ENCODE measurements around the gene P2RY2. TPM values are rescaled to one million over a fixed set of nuclear protein-coding genes. Genes with fewer than 3 reads are reported as not detected.

The P2RY2 gene
- total RNA-seq, 1 donor: 0.36 TPM

DNA sequence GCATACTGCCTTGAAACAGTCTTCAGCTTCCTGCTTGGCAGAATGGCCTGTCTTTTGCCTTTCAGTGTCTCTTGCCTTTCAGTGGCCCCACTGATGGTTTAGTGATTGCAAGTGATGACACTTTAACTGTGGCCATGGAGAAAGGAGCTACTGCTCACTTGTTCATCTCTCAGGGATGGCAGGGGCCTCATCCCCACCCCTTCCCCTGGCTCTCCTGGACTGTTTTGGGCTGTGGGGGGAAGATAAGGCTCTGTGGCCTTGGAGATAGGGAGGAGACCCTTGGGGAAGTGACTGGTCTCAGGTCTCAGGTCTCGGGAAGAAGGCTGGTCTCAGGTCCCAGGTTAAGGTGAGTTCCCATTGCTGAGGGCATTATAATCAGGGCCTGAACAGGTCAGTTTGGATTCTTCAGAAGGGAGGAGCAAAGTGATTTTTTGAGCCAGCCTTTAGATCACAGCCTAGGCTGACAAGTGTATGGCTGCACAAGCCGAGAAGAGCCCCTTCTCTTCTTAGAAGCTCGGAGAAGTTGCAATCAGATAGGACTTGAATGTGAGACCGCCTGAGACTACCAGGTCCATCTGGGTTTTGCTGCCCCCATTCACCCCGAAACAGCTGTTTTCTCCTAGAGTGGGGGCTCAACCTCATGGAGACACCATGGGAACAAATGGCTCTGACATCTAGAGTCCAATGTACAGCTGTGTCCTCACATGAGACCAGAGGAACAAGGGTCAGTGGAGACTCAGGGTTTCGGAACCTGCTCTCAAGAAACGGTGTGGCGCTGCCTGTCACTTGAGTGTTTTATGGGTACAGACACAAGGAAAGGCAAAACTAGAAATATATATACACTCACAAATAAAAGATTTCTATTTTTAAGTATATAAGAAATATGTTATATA is 15.9 kb upstream of the P2RY2 start:
- Histone ChIP-seq H3K27me3 (ENCODE audit: insufficient read depth, low read length) (no peaks in the 10 kb centered on the region), H3K4me3 (ENCODE audit: insufficient read depth, low read length) (no peak overlapping the region), H2AFZ (ENCODE audit: low read length) (no peak overlapping the region), H3K79me2 (ENCODE audit: insufficient read depth, low read length) (no peaks in the 10 kb centered on the region), H3K4me1 (ENCODE audit: insufficient read depth, low read length) (no peaks in the 10 kb centered on the region), H3K4me2 (ENCODE audit: insufficient read depth, low read length) (no peak overlapping the region), H3K27ac (ENCODE audit: low read depth, low read length) (no peak overlapping the region), H3K9me3 (ENCODE audit: low read depth, low read length) (no peaks in the 10 kb centered on the region), H4K20me1 (ENCODE audit: insufficient read depth, low read length) (no peaks in the 10 kb centered on the region), H3K36me3 (ENCODE audit: insufficient read depth, low read length) (no peaks in the 10 kb centered on the region)
- TF ChIP-seq, protein P1, sequence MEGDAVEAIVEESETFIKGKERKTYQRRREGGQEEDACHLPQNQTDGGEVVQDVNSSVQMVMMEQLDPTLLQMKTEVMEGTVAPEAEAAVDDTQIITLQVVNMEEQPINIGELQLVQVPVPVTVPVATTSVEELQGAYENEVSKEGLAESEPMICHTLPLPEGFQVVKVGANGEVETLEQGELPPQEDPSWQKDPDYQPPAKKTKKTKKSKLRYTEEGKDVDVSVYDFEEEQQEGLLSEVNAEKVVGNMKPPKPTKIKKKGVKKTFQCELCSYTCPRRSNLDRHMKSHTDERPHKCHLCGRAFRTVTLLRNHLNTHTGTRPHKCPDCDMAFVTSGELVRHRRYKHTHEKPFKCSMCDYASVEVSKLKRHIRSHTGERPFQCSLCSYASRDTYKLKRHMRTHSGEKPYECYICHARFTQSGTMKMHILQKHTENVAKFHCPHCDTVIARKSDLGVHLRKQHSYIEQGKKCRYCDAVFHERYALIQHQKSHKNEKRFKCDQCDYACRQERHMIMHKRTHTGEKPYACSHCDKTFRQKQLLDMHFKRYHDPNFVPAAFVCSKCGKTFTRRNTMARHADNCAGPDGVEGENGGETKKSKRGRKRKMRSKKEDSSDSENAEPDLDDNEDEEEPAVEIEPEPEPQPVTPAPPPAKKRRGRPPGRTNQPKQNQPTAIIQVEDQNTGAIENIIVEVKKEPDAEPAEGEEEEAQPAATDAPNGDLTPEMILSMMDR (IDR thresholded peaks at IDR 0.05; ENCODE audit: extremely low read depth, low read depth, low read length): no peak
- peak; percentile 29 for DNase-seq (ENCODE audit: insufficient read length, low spot score, missing footprints)

DNA sequence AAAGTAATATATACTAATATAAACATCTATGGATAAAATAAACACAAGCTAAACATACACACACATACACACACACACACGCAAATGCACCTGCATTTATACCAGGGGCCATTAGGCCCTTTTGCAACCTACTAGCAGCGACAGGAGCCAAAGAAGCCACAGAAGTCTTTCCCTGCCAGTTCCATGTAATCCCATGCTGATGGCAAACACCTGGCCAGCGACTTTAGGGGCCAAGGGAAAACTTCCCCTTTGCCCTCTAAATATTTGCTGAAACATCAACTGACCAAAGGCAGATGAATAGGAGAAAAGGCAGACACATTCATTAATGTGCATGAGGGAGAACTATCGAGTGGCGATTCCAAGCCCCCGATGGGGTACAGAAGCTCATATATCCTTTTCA is 14.8 kb upstream of the P2RY2 start:
- Histone ChIP-seq H3K36me3 (ENCODE audit: insufficient read depth, low read length) (no peaks in the 10 kb centered on the region), H3K4me3 (ENCODE audit: insufficient read depth, low read length) (no peak overlapping the region), H3K27ac (ENCODE audit: low read depth, low read length) (no peak overlapping the region), H4K20me1 (ENCODE audit: insufficient read depth, low read length) (no peaks in the 10 kb centered on the region), H3K4me2 (ENCODE audit: insufficient read depth, low read length) (no peak overlapping the region), H2AFZ (ENCODE audit: low read length) (no peak overlapping the region), H3K79me2 (ENCODE audit: insufficient read depth, low read length) (no peaks in the 10 kb centered on the region), H3K9me3 (ENCODE audit: low read depth, low read length) (no peaks in the 10 kb centered on the region), H3K27me3 (ENCODE audit: insufficient read depth, low read length) (no peaks in the 10 kb centered on the region), H3K4me1 (ENCODE audit: insufficient read depth, low read length) (no peaks in the 10 kb centered on the region)
- DNase-seq (ENCODE audit: insufficient read length, low spot score, missing footprints): no peak
- TF ChIP-seq, protein P1 (IDR thresholded peaks at IDR 0.05; ENCODE audit: extremely low read depth, low read depth, low read length): no peak

DNA sequence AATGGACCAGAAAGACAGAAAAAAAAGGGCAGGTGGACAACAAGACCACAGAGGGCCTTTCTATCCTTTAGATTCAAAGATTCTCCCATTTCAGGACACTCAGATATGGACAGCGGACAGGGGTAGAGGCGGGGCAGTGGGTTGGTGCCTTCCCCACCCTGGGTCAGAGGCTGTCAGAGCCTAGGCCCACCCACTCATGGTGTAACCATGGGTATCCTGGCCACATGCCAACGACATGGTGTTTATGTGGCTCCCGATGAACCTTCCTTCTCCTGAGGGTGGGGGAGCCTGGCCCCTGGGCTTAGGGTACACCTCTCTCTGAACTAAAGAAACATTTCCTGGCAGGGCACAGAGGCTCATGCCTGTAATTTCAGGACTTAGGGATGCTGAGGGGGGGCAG is 14.3 kb upstream of the P2RY2 start:
- no peak overlapping the region for H3K4me3 ChIP-seq (ENCODE audit: insufficient read depth, low read length)
- TF ChIP-seq, protein P1 (IDR thresholded peaks at IDR 0.05; ENCODE audit: extremely low read depth, low read depth, low read length): no peak
- no peak overlapping the region for H3K27ac ChIP-seq (ENCODE audit: low read depth, low read length)
- H3K9me3 ChIP-seq (ENCODE audit: low read depth, low read length): no peaks in the 10 kb centered on the region
- H3K4me2 ChIP-seq (ENCODE audit: insufficient read depth, low read length): no peak overlapping the region
- no peak overlapping the region for H2AFZ ChIP-seq (ENCODE audit: low read length)
- no peaks in the 10 kb centered on the region for H3K79me2 ChIP-seq (ENCODE audit: insufficient read depth, low read length)
- no peaks in the 10 kb centered on the region for H3K4me1 ChIP-seq (ENCODE audit: insufficient read depth, low read length)
- no peak for DNase-seq (ENCODE audit: insufficient read length, low spot score, missing footprints)
- no peaks in the 10 kb centered on the region for H3K27me3 ChIP-seq (ENCODE audit: insufficient read depth, low read length)
- H3K36me3 ChIP-seq (ENCODE audit: insufficient read depth, low read length): no peaks in the 10 kb centered on the region
- H4K20me1 ChIP-seq (ENCODE audit: insufficient read depth, low read length): no peaks in the 10 kb centered on the region

DNA sequence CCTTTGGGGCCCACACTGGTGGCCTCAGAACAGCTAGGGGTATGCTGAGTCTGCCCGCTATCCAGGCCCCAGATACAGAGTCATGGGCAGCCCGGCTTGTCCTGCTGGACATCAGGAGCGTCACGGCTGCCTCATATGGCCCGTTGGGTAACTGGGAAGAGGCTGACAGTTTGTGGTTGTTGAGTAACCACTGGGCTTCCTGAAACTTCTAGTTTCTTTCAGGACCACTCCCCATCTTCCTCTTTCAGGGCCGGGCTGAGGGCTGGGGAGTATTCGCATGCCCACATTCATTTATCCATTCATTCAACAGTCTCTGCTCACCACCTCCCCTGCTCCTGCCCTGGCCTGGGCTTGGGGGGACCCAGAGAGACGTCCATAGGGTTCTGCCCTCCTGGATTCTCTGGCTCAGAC is 13.4 kb upstream of the P2RY2 start:
- Histone ChIP-seq H4K20me1 (ENCODE audit: insufficient read depth, low read length) (no peaks in the 10 kb centered on the region), H2AFZ (ENCODE audit: low read length) (no peak overlapping the region)
- no peak for DNase-seq (ENCODE audit: insufficient read length, low spot score, missing footprints)

More for the DNA sequence above, 13.4 kb upstream of the P2RY2 start:
- Histone ChIP-seq H3K4me2 (ENCODE audit: insufficient read depth, low read length) (no peak overlapping the region), H3K9me3 (ENCODE audit: low read depth, low read length) (no peaks in the 10 kb centered on the region), H3K4me1 (ENCODE audit: insufficient read depth, low read length) (no peaks in the 10 kb centered on the region), H3K36me3 (ENCODE audit: insufficient read depth, low read length) (no peaks in the 10 kb centered on the region), H3K79me2 (ENCODE audit: insufficient read depth, low read length) (no peaks in the 10 kb centered on the region), H3K27ac (ENCODE audit: low read depth, low read length) (no peak overlapping the region), H3K27me3 (ENCODE audit: insufficient read depth, low read length) (no peaks in the 10 kb centered on the region), H3K4me3 (ENCODE audit: insufficient read depth, low read length) (no peak overlapping the region)
- TF ChIP-seq, protein P1 (IDR thresholded peaks at IDR 0.05; ENCODE audit: extremely low read depth, low read depth, low read length): no peak
